Measurements from ENCODE around the gene PRDM10. TPM values are rescaled to one million over a fixed set of nuclear protein-coding genes. Genes with fewer than 3 reads are reported as not detected.

The PRDM10 gene
- total RNA-seq, 1 experiment from 2014 or later: 18.9 TPM

DNA sequence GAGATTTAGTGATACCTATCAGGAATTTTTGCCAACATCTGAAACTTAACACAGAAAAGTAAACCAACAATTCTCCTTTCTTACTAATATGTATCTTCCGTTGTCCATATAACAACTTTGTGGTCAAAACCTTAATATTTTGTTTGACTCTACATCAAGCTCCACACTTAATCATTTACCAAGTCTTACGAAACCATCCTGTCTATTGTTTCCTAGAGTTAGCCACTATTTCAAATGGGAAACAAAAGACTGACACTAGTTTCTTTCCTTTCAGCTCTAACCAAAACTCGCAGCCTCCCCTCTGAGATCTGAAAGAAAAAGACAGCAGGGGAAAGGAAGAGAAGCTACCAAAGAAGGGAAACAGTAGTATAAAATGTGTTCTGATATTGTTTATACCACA, 26.5 kb upstream of the PRDM10 start (continued):
- TF ChIP-seq, protein P1, sequence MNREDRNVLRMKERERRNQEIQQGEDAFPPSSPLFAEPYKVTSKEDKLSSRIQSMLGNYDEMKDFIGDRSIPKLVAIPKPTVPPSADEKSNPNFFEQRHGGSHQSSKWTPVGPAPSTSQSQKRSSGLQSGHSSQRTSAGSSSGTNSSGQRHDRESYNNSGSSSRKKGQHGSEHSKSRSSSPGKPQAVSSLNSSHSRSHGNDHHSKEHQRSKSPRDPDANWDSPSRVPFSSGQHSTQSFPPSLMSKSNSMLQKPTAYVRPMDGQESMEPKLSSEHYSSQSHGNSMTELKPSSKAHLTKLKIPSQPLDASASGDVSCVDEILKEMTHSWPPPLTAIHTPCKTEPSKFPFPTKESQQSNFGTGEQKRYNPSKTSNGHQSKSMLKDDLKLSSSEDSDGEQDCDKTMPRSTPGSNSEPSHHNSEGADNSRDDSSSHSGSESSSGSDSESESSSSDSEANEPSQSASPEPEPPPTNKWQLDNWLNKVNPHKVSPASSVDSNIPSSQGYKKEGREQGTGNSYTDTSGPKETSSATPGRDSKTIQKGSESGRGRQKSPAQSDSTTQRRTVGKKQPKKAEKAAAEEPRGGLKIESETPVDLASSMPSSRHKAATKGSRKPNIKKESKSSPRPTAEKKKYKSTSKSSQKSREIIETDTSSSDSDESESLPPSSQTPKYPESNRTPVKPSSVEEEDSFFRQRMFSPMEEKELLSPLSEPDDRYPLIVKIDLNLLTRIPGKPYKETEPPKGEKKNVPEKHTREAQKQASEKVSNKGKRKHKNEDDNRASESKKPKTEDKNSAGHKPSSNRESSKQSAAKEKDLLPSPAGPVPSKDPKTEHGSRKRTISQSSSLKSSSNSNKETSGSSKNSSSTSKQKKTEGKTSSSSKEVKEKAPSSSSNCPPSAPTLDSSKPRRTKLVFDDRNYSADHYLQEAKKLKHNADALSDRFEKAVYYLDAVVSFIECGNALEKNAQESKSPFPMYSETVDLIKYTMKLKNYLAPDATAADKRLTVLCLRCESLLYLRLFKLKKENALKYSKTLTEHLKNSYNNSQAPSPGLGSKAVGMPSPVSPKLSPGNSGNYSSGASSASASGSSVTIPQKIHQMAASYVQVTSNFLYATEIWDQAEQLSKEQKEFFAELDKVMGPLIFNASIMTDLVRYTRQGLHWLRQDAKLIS (CRISPR knock-in tag; IDR thresholded peaks at IDR 0.05; ENCODE audit: borderline replicate concordance): no peak
- no peak for TF ChIP-seq ZNF396 (CRISPR knock-in tag; IDR thresholded peaks at IDR 0.05; ENCODE audit: borderline replicate concordance)

DNA sequence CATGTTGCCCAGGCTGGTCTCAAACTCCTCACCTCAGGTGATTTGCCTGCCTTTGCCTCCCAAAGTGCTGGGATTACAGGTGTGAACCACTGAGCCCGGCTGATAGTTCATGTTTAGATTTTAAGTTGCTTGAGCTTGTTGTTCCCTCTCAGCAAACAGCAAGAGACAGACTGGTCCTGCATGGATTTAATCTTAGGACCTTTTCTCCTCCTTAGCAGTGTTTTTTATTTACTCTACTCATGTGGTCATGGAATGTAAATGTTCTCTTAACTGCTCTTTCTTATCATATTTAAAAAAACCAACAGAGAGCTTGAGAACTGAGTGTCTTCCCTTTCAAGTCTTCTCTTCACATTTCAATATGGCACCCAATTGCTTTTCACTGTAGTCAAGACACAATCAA, 22.7 kb upstream of the PRDM10 start:
- TF ChIP-seq ESRRA (CRISPR knock-in tag; IDR thresholded peaks at IDR 0.05; ENCODE audit: borderline replicate concordance): no peak
- TF ChIP-seq, protein P2, sequence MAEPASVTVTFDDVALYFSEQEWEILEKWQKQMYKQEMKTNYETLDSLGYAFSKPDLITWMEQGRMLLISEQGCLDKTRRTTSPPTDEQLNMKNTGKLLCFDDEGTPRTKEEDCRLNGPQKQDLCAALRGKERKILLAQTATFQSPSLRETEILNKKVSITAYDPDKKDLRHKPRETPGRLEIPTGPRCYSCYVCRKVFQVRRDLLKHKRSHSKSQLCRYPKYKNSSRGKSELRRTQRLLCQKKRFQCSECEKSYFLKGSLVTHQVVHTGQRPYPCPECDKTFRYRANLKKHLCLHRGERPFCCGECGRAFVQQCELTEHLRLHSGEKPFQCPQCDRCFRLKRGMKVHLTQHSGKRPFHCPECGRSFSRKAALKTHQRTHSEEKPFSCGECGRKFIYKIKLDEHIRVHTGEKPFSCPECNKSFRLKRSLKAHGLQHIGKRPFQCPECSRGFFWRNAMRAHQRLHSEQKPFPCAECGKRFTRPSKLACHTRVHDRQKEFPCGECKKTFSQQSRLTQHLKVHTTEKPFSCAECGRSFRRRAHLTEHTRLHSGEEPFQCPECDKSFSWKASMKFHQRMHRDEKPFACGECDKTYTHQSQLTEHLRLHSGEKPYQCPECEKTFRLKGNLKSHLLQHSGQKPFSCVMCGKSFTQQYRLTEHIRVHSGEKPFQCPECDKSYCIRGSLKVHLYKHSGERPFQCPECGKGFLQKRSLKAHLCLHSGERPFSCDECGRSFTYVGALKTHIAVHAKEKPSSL (CRISPR knock-in tag; conservative IDR thresholded peaks at IDR 0.05): no peak
- TF ChIP-seq ZNF671 (CRISPR knock-in tag; IDR thresholded peaks at IDR 0.05): no peak
- TF ChIP-seq ZNF219 (CRISPR knock-in tag; IDR thresholded peaks at IDR 0.05; ENCODE audit: borderline replicate concordance): no peak
- TF ChIP-seq, protein P3, sequence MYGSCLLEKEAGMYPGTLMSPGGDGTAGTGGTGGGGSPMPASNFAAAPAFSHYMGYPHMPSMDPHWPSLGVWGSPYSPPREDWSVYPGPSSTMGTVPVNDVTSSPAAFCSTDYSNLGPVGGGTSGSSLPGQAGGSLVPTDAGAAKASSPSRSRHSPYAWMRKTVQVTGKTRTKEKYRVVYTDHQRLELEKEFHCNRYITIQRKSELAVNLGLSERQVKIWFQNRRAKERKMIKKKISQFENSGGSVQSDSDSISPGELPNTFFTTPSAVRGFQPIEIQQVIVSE (CRISPR knock-in tag; IDR thresholded peaks at IDR 0.05; ENCODE audit: borderline replicate concordance): no peak
- TF ChIP-seq CREB1 (CRISPR knock-in tag; IDR thresholded peaks at IDR 0.05): no peak
- TF ChIP-seq SMAD4 (CRISPR knock-in tag; IDR thresholded peaks at IDR 0.05): no peak
- TF ChIP-seq OVOL2 (CRISPR knock-in tag; IDR thresholded peaks at IDR 0.05; ENCODE audit: borderline replicate concordance): no peak
- TF ChIP-seq RORB (CRISPR knock-in tag; IDR thresholded peaks at IDR 0.05): no peak
- no peak for TF ChIP-seq ATF1 (CRISPR knock-in tag; IDR thresholded peaks at IDR 0.05)
- no peak for TF ChIP-seq TP53 (CRISPR knock-in tag; IDR thresholded peaks at IDR 0.05)
- TF ChIP-seq ZNF263 (CRISPR knock-in tag; IDR thresholded peaks at IDR 0.05; ENCODE audit: low read depth): no peak
- TF ChIP-seq, protein P4, sequence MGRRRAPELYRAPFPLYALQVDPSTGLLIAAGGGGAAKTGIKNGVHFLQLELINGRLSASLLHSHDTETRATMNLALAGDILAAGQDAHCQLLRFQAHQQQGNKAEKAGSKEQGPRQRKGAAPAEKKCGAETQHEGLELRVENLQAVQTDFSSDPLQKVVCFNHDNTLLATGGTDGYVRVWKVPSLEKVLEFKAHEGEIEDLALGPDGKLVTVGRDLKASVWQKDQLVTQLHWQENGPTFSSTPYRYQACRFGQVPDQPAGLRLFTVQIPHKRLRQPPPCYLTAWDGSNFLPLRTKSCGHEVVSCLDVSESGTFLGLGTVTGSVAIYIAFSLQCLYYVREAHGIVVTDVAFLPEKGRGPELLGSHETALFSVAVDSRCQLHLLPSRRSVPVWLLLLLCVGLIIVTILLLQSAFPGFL (CRISPR knock-in tag; IDR thresholded peaks at IDR 0.05; ENCODE audit: borderline replicate concordance): no peak
- TF ChIP-seq, protein P5, sequence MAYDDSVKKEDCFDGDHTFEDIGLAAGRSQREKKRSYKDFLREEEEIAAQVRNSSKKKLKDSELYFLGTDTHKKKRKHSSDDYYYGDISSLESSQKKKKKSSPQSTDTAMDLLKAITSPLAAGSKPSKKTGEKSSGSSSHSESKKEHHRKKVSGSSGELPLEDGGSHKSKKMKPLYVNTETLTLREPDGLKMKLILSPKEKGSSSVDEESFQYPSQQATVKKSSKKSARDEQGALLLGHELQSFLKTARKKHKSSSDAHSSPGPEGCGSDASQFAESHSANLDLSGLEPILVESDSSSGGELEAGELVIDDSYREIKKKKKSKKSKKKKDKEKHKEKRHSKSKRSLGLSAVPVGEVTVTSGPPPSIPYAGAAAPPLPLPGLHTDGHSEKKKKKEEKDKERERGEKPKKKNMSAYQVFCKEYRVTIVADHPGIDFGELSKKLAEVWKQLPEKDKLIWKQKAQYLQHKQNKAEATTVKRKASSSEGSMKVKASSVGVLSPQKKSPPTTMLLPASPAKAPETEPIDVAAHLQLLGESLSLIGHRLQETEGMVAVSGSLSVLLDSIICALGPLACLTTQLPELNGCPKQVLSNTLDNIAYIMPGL (CRISPR knock-in tag; IDR thresholded peaks at IDR 0.05): no peak
- no peak for TF ChIP-seq GABPB1 (CRISPR knock-in tag; IDR thresholded peaks at IDR 0.05)
- DNase-seq (ENCODE audit: low spot score) (no peak), ATAC-seq (no peak)
- peaks cover 2% of the 10 kb centered on the region; the same call in 1 of the 2 replicates for H3K27me3 Mint-ChIP-seq (ENCODE audit: low read depth)
- H3K36me3 Mint-ChIP-seq: no peaks in the 10 kb centered on the region
- H3K4me3 Mint-ChIP-seq: no peak overlapping the region
- ChIA-PET CTCF (interaction anchor here (0.7 kb wide), 1 partner anchor 107 kb away, joined by 3 read pairs; no protein-coding TSS in a partner anchor), POLR2A (interaction anchor here (0.6 kb wide), 1 partner anchor 11 kb away, joined by 5 read pairs; no protein-coding TSS in a partner anchor)
- H3K4me1 Mint-ChIP-seq: peaks cover 6% of the 10 kb centered on the region
- peaks cover 9% of the 10 kb centered on the region for H3K9me3 Mint-ChIP-seq
- H3K27ac Mint-ChIP-seq: no peak overlapping the region
